Astrocyte (in vitro differentiated cells and primary cell): ENCODE results near the gene CADPS.

Experiments used
- EZH2 ChIP-seq: IDR thresholded peaks from 2 replicates; pipeline ENCODE4 v1.6.1; 2012; ENCODE audit warnings: mild to moderate bottlenecking, low read length, inconsistent platforms; ENCODE audit not compliant: insufficient read depth
- TF ChIP-seq, protein P1 (sequence below): IDR thresholded peaks from 2 replicates; pipeline ENCODE4 v1.5.1; 2011; ENCODE audit warnings: low read depth, mild to moderate bottlenecking, inconsistent platforms, low read length, moderate library complexity; ENCODE audit not compliant: insufficient read depth

DNA sequence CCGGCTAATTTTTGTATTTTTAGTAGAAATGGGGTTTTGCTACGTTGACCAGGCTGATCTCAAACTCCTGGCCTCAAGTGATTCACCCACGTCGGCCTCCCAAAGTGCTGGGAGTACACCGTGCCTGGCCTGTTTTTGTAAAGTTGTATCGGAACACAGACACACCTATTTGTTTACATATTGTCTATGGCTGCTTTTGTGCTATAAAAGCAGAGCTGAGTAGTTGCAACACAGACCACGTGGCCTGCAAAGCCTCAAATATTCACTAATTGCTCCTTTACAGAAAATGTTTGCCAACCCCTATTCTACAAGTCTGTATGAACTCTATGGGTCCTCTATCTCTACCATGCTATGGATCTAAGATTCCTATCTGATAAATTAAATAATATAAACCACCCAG, 175.5 kb downstream of the CADPS start:
- no peak for TF ChIP-seq EZH2
- TF ChIP-seq, protein P1, sequence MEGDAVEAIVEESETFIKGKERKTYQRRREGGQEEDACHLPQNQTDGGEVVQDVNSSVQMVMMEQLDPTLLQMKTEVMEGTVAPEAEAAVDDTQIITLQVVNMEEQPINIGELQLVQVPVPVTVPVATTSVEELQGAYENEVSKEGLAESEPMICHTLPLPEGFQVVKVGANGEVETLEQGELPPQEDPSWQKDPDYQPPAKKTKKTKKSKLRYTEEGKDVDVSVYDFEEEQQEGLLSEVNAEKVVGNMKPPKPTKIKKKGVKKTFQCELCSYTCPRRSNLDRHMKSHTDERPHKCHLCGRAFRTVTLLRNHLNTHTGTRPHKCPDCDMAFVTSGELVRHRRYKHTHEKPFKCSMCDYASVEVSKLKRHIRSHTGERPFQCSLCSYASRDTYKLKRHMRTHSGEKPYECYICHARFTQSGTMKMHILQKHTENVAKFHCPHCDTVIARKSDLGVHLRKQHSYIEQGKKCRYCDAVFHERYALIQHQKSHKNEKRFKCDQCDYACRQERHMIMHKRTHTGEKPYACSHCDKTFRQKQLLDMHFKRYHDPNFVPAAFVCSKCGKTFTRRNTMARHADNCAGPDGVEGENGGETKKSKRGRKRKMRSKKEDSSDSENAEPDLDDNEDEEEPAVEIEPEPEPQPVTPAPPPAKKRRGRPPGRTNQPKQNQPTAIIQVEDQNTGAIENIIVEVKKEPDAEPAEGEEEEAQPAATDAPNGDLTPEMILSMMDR, result no peak
